NCI-H2081 (cell line): ENCODE data around the gene SLC17A4.
"Not testable (repeated sequence)": the region's sequence is repeated elsewhere in the genome, so short reads cannot be mapped to it uniquely, and the experiment has no call there.

Experiments used
- DNase-seq, 2 experiments: peaks; one replicate each; lab custom pipeline; 2025; lab: John Stamatoyannopoulos, UW

The SLC17A4 gene, protein sequence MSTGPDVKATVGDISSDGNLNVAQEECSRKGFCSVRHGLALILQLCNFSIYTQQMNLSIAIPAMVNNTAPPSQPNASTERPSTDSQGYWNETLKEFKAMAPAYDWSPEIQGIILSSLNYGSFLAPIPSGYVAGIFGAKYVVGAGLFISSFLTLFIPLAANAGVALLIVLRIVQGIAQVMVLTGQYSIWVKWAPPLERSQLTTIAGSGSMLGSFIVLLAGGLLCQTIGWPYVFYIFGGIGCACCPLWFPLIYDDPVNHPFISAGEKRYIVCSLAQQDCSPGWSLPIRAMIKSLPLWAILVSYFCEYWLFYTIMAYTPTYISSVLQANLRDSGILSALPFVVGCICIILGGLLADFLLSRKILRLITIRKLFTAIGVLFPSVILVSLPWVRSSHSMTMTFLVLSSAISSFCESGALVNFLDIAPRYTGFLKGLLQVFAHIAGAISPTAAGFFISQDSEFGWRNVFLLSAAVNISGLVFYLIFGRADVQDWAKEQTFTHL

DNA sequence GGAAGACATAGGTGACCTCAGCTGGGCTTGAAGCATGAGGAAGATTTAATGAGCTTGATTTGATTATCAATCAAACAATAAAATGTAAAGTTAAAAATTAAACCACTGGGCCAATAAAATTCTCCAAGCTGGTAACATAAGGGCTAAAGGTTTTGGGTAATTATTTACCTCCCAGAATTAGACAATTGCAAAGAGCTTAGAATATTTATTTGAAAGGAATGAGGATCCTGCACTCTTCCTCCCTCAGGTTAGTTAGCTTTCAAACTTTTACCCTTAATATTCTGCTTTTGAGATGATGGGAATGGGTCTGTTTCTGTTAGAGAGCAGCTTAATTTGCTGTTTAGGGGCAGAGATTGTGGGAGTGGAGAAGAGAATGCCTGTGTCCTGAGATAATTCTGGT is at the start of gene SLC17A4:
Gene SLC17A4, plus strand, starts transcription at position 208 of the 400 bp plus-strand sequence. CDS start 7,221 bp downstream, outside the sequence.
- DNase-seq: no peak

DNA sequence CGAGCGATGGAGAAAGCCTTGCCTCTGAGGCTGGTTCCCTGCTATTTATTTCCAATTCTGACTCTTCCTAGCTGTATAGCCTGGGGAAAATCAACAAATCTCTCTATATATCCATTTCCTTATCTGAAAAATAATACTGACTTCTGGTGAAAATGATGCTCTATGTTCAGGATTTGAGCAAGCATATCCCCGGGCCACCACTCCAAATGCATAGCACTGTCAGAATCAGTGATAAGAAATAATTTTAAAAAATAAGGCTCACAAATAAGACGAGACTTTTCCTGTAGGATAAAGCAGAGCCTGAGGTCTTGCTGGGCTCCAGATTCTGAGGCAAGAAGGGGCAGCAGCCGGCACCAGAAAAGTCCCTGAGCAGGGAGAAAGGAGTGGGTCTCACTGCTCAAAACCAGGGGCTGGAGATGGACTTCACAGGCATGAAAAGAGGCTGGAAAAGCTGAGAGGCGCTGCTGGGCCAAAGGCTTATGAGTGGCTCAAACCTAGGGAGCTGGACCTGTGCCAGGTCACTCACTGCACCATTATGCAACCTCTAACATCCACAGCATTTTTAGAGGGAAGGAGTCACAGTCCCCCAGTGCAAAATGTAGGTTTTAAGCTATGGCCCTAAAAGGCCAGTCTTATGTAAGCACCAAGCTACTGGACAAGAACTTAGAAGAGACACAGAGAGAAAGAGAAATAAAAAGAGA is 48.1 kb upstream of the SLC17A4 start:
- peak in 1 of 2 experiments; percentile 20 for DNase-seq

DNA sequence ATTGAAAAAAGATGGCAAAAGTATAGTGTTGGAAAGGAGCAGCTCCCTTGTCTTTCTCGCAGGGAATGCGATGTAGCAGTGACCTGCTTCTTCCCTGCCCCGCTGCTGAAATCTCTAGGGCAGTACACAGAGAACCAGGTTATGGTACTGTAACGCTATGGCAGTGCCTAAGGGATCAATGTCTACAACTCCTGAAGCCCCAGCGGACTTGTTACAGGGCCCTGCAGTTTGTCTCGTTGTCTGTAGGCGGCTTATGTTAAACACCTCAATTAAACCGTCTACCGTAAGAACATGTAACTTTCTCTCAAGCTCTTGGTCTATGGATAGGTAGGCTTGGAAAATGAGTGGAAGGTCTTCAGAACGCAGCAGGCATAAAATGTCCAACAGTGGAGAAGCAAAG is 44.8 kb upstream of the SLC17A4 start:
- no peak for DNase-seq

DNA sequence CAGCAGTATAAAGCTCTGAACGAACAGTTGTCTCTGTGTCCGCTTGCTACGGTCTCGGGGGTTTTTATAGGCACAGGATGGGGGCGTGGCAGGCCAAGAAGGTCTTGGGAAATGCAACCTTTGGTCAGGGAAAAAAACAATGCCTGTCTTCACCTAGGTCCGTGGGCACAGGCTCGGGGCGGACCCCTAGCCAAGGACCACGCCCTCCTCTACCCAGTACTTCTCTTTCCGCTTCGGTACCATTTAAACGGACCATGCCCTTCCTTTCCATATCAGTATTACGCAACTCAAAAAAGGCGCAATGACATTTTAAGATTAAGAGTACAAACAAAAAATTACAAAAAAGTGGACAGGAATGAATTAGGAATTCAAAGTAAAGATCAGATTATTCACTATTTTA is 44.3 kb upstream of the SLC17A4 start:
- no peak for DNase-seq

DNA sequence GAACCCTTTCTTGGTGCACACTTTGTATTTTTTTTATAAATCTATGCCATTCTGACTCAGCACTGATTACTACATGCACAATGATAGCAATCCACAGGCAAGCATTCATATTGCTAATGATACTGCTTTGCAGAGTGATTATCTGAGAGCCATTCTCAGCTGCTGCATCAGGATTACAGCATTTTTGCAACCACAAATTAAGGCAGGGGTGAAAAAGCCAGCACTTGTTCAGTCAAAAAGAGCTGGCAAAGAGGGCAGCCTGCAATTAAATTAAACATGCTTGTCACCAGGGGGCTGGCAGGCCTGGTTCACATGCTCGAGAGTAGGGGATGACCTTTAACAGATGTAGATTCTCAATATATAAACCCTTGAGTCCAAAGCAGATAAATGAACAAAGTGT is 40.7 kb upstream of the SLC17A4 start:
- peak; percentile 63 to 83 for DNase-seq

DNA sequence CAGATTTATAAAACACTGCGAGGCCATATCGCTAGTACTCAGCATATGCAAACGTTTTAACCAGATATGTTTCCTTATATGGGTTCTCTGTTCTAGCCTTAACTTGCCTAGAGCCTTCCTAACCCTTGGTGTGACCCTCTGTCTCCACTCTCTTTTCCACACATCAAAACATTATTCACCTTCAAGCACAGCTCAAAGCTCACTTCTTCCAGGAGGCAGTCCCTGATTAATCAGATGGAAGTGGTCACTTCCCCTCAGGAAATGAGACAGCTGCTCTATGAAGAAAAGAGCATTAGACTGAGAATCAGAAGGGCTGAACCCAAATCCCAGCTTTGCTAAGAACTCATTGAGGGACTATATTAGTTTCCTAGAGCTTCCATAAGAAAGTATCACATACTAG is 39.8 kb upstream of the SLC17A4 start:
- no peak for DNase-seq

DNA sequence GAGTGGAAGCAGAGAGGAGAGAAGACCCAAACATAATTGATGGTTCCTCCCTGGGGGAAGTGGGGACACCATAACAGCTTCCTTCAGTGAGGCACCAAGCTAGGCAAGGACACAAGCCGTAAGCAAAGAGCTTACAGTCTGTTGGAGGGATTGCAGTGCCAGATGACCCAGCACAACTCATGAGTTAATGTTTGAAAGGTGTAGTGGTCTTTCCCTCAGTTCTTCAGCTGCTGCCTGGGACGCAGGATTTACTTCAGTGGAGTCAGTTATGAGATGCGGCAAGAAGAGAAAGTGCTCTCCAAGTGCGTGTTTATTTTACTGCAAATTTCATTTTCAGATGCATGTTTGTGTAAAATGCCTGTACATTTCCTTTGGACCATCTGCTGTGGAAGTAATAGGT is 38.7 kb upstream of the SLC17A4 start:
- DNase-seq: no peak

DNA sequence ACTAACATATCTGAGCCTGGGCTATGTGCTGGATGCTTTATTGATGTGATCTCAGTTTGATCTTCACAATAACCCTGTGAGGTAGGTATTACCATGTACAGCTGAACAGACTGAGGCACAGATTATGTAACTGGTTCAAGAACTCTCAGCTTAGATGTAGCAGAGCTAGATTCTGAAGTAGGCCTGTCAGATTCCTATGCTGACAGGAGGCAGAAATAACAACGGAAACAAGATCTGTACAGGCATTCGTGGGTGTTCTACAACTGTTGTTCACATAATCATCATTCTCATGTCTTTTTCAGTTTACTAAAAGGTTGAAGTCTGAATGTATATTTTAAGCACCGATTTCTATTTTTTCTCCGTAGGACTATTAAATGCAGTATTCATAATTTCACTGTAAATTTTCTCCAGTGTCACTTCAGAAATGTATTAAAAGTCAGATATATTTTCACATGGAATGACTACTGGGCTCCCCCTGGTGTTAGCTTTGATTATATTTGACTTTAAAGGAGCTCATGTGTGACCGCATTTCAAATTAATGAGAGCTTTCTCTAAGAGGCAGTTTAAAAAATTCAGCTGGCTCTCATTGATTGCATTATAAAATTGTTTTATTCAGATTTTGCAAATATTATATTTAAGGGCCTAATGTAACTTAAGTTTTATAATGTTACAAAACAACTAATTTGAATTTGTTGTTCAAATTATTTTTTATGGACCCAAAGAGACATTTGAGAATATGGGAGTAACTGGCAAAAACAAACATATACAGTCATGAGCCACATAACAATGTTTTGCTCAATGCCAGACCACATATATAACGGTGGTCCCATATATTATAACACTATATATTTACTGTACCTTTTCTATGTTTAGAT is 36.4 kb upstream of the SLC17A4 start:
- DNase-seq: peak; percentile 62 to 64

DNA sequence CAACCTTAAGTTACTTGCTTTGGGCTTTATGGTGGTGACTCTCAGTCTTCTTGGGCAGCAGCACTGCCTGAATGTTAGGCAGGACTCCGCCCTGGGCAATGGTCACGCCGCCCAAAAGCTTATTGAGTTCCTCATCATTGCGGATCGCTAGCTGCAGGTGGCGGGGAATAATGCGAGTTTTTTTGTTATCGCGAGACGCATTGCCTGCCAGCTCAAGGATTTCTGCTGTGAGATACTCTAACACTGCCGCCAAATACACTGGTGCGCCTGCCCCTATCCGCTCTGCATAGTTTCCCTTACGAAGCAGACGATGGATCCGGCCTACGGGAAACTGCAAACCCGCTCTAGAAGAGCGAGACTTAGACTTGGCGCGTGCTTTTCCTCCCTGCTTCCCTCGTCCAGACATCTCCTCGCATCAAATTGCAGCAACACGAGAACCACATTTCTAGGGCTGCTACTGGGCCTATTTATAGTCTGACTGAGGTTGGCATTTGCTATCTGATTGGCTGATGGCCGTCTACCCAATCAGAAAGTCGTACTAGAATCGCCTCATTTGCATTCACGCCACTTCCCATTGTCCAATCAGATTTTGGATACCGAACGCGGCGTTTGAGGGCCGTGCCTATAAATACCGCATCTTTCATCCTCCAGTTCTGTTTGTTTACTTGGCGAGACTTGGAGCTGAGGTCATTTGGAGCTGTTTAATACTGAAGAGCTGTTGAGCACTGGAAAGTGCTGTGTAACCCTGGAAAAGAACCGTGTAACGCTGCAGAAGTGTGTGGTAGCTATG is 28.2 kb upstream of the SLC17A4 start:
- DNase-seq: no peak

DNA sequence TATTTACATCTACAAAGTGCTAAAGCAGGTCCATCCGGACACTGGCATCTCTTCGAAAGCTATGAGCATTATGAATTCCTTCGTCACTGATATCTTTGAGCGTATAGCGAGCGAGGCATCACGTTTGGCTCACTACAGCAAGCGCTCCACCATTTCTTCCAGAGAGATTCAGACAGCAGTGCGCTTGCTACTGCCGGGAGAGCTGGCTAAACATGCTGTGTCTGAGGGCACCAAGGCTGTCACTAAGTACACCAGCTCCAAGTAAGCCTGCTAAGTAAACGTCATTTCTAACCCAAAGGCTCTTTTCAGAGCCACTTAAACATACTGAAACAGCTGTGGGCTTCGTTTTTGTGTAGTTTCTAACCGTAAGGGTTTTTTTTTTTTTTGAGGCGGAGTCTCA is 27.5 kb upstream of the SLC17A4 start:
- no peak for DNase-seq

DNA sequence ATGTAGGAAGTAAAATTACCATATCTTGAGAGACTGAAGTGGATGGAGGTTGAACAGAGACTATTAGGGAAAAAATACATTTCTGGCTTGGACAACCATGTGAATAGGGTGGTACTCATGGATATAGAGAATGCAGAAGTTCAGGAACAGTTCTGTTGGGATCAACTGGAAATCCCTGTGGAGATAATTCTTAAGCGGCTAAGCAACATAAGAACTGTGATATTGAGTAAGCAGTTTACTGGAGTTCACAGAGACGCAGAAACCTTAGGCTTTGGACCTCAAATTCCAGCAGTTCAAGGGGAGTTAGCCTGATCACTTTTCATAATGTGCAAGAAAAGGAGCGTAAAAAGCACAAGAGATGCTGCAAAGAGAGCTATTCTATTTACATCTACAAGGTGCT is 23.6 kb upstream of the SLC17A4 start:
- DNase-seq: no peak

DNA sequence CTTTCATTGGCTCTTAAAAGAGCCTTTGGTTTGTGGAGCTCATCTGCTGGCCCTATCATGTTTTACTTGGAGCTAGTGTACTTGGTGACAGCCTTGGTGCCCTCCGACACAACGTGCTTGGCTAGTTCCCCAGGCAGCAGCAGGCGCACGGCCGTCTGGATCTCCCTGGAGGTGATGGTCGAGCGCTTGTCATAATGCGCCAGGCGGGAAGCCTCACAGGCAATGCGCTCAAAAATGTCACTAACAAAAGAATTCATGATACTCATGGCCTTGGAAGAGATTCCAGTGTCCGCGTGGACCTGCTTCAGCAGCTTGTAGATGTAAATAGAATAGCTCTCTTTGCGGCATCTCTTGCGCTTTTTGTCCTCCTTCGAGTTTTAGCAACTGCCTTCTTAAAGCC is 22.8 kb upstream of the SLC17A4 start:
- DNase-seq: no peak

DNA sequence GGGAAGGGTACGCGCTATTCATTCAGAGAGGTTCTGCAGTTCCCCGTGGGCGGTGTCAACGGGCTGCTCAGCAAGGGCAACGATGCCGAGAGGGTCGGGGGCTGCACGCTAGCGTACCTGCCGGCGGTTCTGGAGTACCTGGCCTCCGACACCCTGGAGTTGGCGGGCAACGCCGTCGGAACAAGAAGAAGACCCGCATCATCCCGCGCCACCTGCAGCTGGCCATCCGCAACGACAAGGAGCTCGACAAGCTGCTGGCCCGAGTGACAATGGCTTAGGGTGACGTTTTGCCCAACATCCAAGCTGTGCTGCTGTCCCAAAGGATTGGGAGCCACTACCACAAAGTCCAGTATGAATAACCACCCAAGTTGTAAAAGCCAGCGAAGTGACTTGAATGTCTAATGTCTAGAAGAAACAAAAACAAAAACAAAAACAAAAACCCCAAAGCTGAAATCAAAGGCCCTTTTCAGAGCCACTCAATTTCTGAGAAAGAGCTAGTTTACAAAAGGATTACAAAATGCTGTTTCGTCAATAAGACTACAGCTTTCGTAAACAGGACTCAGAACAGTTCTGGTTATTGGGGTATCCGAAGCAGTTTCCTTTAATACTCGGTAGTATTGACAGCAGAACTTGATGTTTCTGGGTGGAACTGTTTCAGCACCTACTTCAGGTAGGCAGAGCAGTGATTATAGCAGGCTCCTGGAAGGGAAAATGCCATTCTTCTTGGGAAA is 21.9 kb upstream of the SLC17A4 start:
- DNase-seq: no peak

DNA sequence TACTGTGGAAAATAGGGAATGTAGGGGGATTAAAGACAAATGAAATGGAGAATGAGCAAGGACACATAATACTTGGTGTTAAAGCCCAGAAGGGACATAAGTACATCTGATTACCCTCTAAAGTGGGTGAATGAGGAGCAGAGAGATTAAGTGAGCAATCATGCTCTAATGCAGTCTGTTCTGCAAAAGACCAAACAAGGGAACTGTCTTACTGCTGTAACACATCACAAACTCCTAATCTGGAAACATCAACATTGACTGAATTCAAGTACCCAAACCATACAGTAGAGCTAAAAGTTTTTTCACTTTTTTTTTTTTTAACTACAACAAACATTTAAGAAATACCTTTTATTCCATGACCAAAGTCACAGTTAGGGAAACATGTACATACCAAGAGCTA is 19.3 kb upstream of the SLC17A4 start:
- DNase-seq: no peak

DNA sequence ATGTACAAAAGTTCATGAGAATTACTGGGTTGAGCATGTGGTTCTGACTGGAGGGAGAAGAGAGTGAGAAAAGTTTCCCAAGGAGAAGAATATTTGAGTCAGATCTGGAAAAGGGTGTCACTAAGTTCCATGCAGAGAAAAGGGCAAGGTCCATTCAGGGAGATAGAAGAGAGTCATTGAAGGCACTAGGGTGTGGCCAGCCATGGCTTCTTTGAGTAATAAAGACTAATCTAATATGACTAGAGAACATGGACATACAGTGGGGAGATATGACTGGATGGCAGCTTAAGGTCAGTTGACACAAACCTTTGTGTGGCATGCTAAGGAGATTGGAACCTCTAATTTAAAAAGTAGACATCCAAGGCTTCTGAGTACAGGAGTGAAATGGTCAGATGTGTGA is 10.7 kb upstream of the SLC17A4 start:
- DNase-seq: no peak

DNA sequence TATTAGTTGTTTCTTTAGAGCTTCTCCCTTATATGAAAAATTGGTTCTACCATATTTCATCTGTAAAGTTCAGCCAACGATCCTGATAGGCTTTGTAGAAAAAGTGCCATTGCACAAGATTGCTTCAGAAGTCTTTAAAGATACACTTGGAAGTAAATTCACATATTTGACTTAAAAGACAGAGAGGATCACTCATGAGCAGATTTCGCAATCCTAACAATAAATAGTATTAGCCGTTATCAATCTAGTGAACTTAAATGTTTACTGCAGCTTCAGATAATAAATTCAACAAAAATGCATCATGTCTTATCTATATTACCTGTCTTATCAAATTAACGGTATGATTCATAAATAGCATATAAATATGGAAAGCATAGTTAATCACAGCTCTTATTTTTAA is 8.7 kb upstream of the SLC17A4 start:
- no peak for DNase-seq

DNA sequence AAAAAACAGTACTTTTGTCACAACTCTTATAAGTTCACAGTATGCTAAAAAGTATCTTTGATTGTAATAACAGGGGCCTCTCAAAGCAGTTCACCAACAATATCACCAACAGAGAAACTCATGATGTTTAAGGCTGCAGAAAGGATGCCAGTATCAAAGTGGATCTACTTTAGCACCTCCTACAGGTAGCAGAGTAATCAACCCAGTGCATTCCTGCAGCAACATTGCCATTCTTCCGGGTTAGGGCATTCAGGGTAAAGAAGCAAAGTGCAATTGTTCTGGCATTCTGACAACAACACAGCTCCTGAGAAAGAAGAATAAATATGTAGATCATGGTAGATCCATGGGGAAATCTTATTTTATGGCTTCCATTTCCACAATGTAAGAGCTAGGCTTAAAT is 7.6 kb upstream of the SLC17A4 start:
- no peak for DNase-seq

DNA sequence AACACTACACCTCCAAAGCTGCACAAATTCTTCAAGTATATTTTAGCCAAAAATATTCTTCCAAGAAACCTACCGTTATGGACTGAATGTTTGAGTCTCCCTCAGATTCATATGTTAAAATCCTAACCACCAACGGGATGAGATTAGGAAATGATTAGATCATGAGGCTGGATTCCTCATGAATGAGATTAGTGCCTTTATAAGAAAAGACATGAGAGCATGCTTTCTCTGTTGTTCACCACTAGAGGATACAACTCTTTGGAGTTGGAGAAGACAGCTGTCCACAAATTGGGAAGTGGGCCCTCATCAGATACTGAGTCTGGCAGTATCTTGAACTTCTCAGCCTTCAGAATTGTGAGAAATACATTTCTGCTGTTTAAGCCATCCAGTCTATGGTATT is 7.1 kb upstream of the SLC17A4 start:
- DNase-seq: no peak

DNA sequence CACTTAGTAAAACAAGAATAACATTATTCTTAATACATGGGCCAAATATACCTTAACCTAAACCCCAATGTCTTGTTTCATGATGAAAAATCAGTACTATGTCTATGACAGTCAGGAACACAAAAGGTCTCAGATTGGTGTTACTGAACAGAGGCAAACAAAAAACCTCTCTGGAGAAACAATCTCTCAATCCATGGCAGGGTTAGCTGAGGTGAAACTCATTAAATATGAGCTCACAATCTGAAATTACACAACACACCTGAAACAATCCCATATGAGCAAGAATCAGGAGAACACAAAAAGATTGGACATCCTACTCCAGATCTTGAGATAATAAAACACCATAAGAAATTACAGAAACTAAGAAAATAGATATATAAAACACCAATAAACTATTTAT is 6.5 kb upstream of the SLC17A4 start:
- DNase-seq: no peak

DNA sequence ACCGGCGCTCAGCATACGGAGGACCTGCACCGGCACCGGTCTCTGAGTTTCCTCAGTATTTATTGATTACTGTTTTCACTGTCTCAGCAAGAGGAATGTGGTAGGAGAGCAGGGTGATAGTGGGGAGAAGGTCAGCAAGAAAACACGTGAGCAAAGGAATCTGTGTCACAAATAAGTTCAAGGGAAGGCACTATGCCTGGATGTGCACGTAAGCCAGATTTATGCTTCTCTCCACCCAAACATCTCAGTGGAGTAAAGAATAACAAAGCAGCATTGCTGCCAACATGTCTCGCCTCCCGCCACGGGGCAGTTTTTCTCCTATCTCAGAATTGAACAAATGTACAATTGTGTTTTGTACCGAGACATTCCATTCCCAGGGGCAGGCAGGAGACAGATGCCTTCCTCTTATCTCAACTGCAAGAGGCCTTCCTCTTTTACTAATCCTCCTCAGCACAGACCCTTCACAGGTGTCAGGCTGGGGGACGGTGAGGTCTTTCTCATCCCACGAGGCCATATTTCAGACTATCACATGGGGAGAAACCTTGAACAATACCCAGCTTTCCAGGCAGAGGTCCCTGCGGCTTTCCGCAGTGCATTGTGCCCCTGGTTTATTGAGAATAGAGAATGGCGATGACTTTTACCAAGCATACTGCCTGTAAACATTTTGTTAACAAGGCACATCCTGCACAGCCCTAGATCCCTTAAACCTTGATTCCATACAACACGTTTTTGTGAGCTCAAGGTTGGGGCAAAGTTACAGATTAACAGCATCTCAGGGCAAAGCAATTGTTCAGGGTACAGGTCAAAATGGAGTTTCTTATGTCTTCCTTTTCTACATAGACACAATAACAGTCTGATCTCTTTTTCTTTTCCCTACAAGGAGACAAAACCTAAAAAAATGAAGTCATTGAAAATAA is 5.7 kb upstream of the SLC17A4 start:
- DNase-seq: not testable (repeated sequence)
